ENCODE results near the gene NDUFS4.

DNA sequence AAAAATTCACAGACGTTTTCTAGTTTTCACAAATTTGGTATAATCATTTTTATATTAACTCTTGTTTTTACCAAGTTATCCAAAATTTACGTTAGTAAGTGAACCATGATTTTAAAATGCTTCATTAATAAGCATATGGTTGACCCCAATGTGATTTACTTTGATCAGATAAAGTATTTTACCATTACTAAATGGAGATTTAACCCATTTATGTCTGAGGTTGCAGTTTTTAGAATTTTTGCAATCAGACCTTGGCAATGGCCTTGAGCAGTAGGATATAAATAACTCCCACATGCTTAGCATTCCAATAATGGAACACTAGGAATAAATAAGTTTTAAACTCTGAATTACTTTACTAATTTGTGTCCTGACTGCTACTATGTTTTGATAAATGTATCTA, 84.6 kb downstream of the NDUFS4 start:
- TF ChIP-seq, protein P1, sequence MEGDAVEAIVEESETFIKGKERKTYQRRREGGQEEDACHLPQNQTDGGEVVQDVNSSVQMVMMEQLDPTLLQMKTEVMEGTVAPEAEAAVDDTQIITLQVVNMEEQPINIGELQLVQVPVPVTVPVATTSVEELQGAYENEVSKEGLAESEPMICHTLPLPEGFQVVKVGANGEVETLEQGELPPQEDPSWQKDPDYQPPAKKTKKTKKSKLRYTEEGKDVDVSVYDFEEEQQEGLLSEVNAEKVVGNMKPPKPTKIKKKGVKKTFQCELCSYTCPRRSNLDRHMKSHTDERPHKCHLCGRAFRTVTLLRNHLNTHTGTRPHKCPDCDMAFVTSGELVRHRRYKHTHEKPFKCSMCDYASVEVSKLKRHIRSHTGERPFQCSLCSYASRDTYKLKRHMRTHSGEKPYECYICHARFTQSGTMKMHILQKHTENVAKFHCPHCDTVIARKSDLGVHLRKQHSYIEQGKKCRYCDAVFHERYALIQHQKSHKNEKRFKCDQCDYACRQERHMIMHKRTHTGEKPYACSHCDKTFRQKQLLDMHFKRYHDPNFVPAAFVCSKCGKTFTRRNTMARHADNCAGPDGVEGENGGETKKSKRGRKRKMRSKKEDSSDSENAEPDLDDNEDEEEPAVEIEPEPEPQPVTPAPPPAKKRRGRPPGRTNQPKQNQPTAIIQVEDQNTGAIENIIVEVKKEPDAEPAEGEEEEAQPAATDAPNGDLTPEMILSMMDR (IDR thresholded peaks at IDR 0.05): no peak
- TF ChIP-seq POLR2AphosphoS5 (IDR thresholded peaks at IDR 0.05): no peak
- no peak for TF ChIP-seq POLR2A (IDR thresholded peaks at IDR 0.05)

All from suprapubic skin (tissue), 4 donors.